ENCODE results near the gene DCAKD. TPM values are rescaled to one million over a fixed set of nuclear protein-coding genes. Genes with fewer than 3 reads are reported as not detected.

Gene DCAKD
- polyA plus RNA-seq, 1 donor, result 55.3 TPM

- no peak for DNase-seq
Observed at GRCh38 chr17:44976206-44976605, 75.2 kb downstream of the DCAKD start.

Other genes with a start within 250 kb of the DCAKD start
- 30.3 TPM for gene GJC1, start 221.3 kb downstream of the DCAKD start, polyA plus RNA-seq (ENCODE audit: insufficient read length)
- gene HIGD1B, start 203.7 kb downstream of the DCAKD start, polyA plus RNA-seq (ENCODE audit: insufficient read length), result 1.4 TPM
- gene EFTUD2, start 152.2 kb downstream of the DCAKD start, polyA plus RNA-seq (ENCODE audit: insufficient read length), result 132 TPM
- 0.58 TPM for gene GFAP, start 136.1 kb downstream of the DCAKD start, polyA plus RNA-seq (ENCODE audit: insufficient read length)
- 19.7 TPM for gene KIF18B, start 103.9 kb downstream of the DCAKD start, polyA plus RNA-seq (ENCODE audit: insufficient read length)
- gene C1QL1, start 83.3 kb downstream of the DCAKD start, polyA plus RNA-seq (ENCODE audit: insufficient read length), result 0.91 TPM
- 71.5 TPM for gene NMT1, start 9.7 kb upstream of the DCAKD start, polyA plus RNA-seq (ENCODE audit: insufficient read length)
- 20.5 TPM for gene PLCD3, start 80.9 kb upstream of the DCAKD start, polyA plus RNA-seq (ENCODE audit: insufficient read length)
- gene ACBD4, start 84.1 kb upstream of the DCAKD start, polyA plus RNA-seq (ENCODE audit: insufficient read length), result 11.8 TPM
- 43.8 TPM for gene HEXIM1, start 96.8 kb upstream of the DCAKD start, polyA plus RNA-seq (ENCODE audit: insufficient read length)
- gene HEXIM2, start 110.2 kb upstream of the DCAKD start, polyA plus RNA-seq (ENCODE audit: insufficient read length), result 11.3 TPM
- gene FMNL1, start 170.3 kb upstream of the DCAKD start, polyA plus RNA-seq (ENCODE audit: insufficient read length), result 5.7 TPM
- gene SPATA32, start 210.5 kb upstream of the DCAKD start, polyA plus RNA-seq (ENCODE audit: insufficient read length), result 0.38 TPM

Measured in left kidney (tissue), 2 donors.